SK-N-SH treated with all-trans-retinoic acid at 6 μM for 48 hours (cell line): ENCODE results near the gene RSAD1.

Source experiments
- ATAC-seq: fragments of 200-7000 bp; cut with Tn5 transposase; 3 replicates; pipeline ENCODE4 v1.9.1; 2020; ENCODE audit warnings: mild to moderate bottlenecking, moderate library complexity
- BACH2 ChIP-seq: fragments of 250-450 bp; sonication (Bioruptor Pico); IDR thresholded peaks from 2 replicates; pipeline ENCODE4 v1.9.0; 2021; ENCODE audit warnings: mild to moderate bottlenecking, borderline replicate concordance
- ISL1 ChIP-seq: fragments of 250-450 bp; sonication (Bioruptor Pico); IDR thresholded peaks from 2 replicates; pipeline ENCODE4 v2.1.2; 2022; ENCODE audit warnings: mild to moderate bottlenecking, moderate library complexity
- PPARA ChIP-seq: fragments of 250-450 bp; sonication (Bioruptor Pico); IDR thresholded peaks from 2 replicates; pipeline ENCODE4 v1.5.0; 2020; ENCODE audit warnings: mild to moderate bottlenecking, borderline replicate concordance
- RARB ChIP-seq: fragments of 250-450 bp; sonication (Bioruptor Pico); IDR thresholded peaks from 2 replicates; pipeline ENCODE4 v1.8.0; 2021; ENCODE audit warnings: mild to moderate bottlenecking, moderate library complexity
- TCF4 ChIP-seq: fragments of 250-450 bp; sonication (Bioruptor Pico); IDR thresholded peaks from 2 replicates; pipeline ENCODE4 v1.8.0; 2021; ENCODE audit warnings: mild to moderate bottlenecking, moderate library complexity, borderline replicate concordance
- TSHZ2 ChIP-seq: fragments of 250-450 bp; sonication (Bioruptor Pico); IDR thresholded peaks from 2 replicates; pipeline ENCODE4 v1.5.0; 2020; ENCODE audit warnings: mild to moderate bottlenecking, moderate library complexity
- ZFP3 ChIP-seq: fragments of 250-450 bp; sonication (Bioruptor Pico); IDR thresholded peaks from 2 replicates; pipeline ENCODE4 v1.5.0; 2020; ENCODE audit warnings: mild to moderate bottlenecking, moderate library complexity
- ZFP30 ChIP-seq: fragments of 450-650 bp; formaldehyde crosslinking; IDR thresholded peaks from 2 replicates; pipeline ENCODE4 v1.5.0; 2022; ENCODE audit warnings: mild to moderate bottlenecking, moderate library complexity
- ZNF8 ChIP-seq: fragments of 450-650 bp; formaldehyde crosslinking; IDR thresholded peaks from 2 replicates; pipeline ENCODE4 v1.5.0; 2020; ENCODE audit warnings: mild to moderate bottlenecking, moderate library complexity
- TF ChIP-seq, protein P1 (sequence below): fragments of 250-450 bp; sonication (Bioruptor Pico); IDR thresholded peaks from 2 replicates; pipeline ENCODE4 v1.8.0; 2021; ENCODE audit warnings: low read depth, mild to moderate bottlenecking, moderate library complexity, borderline replicate concordance
- TF ChIP-seq, protein P2 (sequence below): fragments of 250-450 bp; sonication (Bioruptor Pico); IDR thresholded peaks from 2 replicates; pipeline ENCODE4 v1.8.0; 2020; ENCODE audit warnings: mild to moderate bottlenecking, moderate library complexity, borderline replicate concordance
- TF ChIP-seq, protein P3 (sequence below): fragments of 250-450 bp; sonication (Bioruptor Pico); IDR thresholded peaks from 2 replicates; pipeline ENCODE4 v1.5.1; 2020; ENCODE audit warnings: low read depth, mild to moderate bottlenecking, moderate library complexity

The RSAD1 gene

GRCh38 chr17:50440838-50441829 is 37.5 kb upstream of the RSAD1 start:
- ATAC-seq: no peak
- no peak for TF ChIP-seq PPARA
- no peak for TF ChIP-seq ISL1
- TF ChIP-seq, protein P1, sequence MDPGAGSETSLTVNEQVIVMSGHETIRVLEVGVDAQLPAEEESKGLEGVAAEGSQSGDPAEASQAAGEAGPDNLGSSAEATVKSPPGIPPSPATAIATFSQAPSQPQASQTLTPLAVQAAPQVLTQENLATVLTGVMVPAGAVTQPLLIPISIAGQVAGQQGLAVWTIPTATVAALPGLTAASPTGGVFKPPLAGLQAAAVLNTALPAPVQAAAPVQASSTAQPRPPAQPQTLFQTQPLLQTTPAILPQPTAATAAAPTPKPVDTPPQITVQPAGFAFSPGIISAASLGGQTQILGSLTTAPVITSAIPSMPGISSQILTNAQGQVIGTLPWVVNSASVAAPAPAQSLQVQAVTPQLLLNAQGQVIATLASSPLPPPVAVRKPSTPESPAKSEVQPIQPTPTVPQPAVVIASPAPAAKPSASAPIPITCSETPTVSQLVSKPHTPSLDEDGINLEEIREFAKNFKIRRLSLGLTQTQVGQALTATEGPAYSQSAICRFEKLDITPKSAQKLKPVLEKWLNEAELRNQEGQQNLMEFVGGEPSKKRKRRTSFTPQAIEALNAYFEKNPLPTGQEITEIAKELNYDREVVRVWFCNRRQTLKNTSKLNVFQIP (CRISPR knock-in tag): no peak

GRCh38 chr17:50443505-50443974 is 35.1 kb upstream of the RSAD1 start:
- ATAC-seq: peak; percentile 68
- TF ChIP-seq RARB (CRISPR knock-in tag) (no peak), ISL1 (peak; percentile 26; the same call in 1 of the 2 replicates), ZNF8 (CRISPR knock-in tag) (no peak)
- TF ChIP-seq, protein P2, sequence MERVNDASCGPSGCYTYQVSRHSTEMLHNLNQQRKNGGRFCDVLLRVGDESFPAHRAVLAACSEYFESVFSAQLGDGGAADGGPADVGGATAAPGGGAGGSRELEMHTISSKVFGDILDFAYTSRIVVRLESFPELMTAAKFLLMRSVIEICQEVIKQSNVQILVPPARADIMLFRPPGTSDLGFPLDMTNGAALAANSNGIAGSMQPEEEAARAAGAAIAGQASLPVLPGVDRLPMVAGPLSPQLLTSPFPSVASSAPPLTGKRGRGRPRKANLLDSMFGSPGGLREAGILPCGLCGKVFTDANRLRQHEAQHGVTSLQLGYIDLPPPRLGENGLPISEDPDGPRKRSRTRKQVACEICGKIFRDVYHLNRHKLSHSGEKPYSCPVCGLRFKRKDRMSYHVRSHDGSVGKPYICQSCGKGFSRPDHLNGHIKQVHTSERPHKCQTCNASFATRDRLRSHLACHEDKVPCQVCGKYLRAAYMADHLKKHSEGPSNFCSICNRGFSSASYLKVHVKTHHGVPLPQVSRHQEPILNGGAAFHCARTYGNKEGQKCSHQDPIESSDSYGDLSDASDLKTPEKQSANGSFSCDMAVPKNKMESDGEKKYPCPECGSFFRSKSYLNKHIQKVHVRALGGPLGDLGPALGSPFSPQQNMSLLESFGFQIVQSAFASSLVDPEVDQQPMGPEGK (CRISPR knock-in tag): peak; percentile 61; the same call in 1 of the 2 replicates

- no peak for ATAC-seq
- TF ChIP-seq ZFP3 (CRISPR knock-in tag): no peak
- no peak for TF ChIP-seq ZFP30 (CRISPR knock-in tag)
- TF ChIP-seq, protein P3, sequence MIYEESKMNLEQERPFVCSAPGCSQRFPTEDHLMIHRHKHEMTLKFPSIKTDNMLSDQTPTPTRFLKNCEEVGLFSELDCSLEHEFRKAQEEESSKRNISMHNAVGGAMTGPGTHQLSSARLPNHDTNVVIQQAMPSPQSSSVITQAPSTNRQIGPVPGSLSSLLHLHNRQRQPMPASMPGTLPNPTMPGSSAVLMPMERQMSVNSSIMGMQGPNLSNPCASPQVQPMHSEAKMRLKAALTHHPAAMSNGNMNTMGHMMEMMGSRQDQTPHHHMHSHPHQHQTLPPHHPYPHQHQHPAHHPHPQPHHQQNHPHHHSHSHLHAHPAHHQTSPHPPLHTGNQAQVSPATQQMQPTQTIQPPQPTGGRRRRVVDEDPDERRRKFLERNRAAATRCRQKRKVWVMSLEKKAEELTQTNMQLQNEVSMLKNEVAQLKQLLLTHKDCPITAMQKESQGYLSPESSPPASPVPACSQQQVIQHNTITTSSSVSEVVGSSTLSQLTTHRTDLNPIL (CRISPR knock-in tag): no peak
- TF ChIP-seq, protein P2 (CRISPR knock-in tag): no peak
- TF ChIP-seq BACH2: no peak
- no peak for TF ChIP-seq TCF4 (CRISPR knock-in tag)
- no peak for TF ChIP-seq RARB (CRISPR knock-in tag)
- TF ChIP-seq, protein P1 (CRISPR knock-in tag): no peak
- no peak for TF ChIP-seq ISL1
- TF ChIP-seq TSHZ2: no peak
- TF ChIP-seq, all 23 proteins: peak for 0
These were observed 33.6 kb upstream of the RSAD1 start for GRCh38 chr17:50444841-50445715.
